ENCODE data around the gene KHDRBS1. TPM values are rescaled to one million over a fixed set of nuclear protein-coding genes. Genes with fewer than 3 reads are reported as not detected.

Gene KHDRBS1
- polyA plus RNA-seq, 1 donor from 2014 or later: 214 TPM

Small RNAs within 50 kb of the gene (small RNA-seq; reads per million reads assigned to genes)
- gene MIR5585 (0.16 to 1.8 (median 1.3) reads per million in 3 experiments), gene RF00017 (0 reads per million in 3 experiments)

Other genes starting within 250 kb of the KHDRBS1 start
- 45.0 and 51.8 TPM in 2 replicates for gene ADGRB2, start 249.5 kb upstream of the KHDRBS1 start, polyA plus RNA-seq
- gene SPOCD1, start 197.8 kb upstream of the KHDRBS1 start, polyA plus RNA-seq: not detected in 2 replicates
- gene PTP4A2, start 75.5 kb upstream of the KHDRBS1 start, polyA plus RNA-seq: 177 and 250 TPM in 2 replicates
- gene TMEM39B, start 59.1 kb downstream of the KHDRBS1 start, polyA plus RNA-seq: 18.1 and 21.1 TPM in 2 replicates
- gene KPNA6, start 94.2 kb downstream of the KHDRBS1 start, polyA plus RNA-seq: 15.7 and 17.3 TPM in 2 replicates
- gene TXLNA, start 165.8 kb downstream of the KHDRBS1 start, polyA plus RNA-seq: 34.5 and 39.0 TPM in 2 replicates
- gene CCDC28B, start 186.7 kb downstream of the KHDRBS1 start, polyA plus RNA-seq: 176 and 186 TPM in 2 replicates
- gene IQCC, start 191.8 kb downstream of the KHDRBS1 start, polyA plus RNA-seq: 5.6 and 7.5 TPM in 2 replicates
- not detected in 2 replicates for gene DCDC2B, start 195.2 kb downstream of the KHDRBS1 start, polyA plus RNA-seq
- gene TMEM234, start 208.5 kb downstream of the KHDRBS1 start, polyA plus RNA-seq: 24.4 and 30.2 TPM in 2 replicates
- gene EIF3I, start 208.5 kb downstream of the KHDRBS1 start, polyA plus RNA-seq: 158 and 174 TPM in 2 replicates
- gene FAM167B, start 233.4 kb downstream of the KHDRBS1 start, polyA plus RNA-seq: not detected in 2 replicates
- not detected in 2 replicates for gene LCK, start 237.4 kb downstream of the KHDRBS1 start, polyA plus RNA-seq

Data from neural cell (in vitro differentiated cells).